Measurements from ENCODE around the gene HCAR1.
A peak's percentile ranks its signal among the peaks of the same experiment; 100 is the strongest.
"Not testable (repeated sequence)": the region's sequence is repeated elsewhere in the genome, so short reads cannot be mapped to it uniquely, and the experiment has no call there.

HCAR1 gene

GRCh38 chr12:122730215-122731014 is at the start of gene HCAR1:
HCAR1 (minus strand) TSS chr12:122730844; CDS start chr12:122730339, 505 bp downstream.
- DNase-seq = no peak

GRCh38 chr12:122757568-122757967 is 26.9 kb upstream of the HCAR1 start:
- no peak for DNase-seq

- no peak for DNase-seq
Observed at GRCh38 chr12:122754790-122755189, 24.1 kb upstream of the HCAR1 start.

- DNase-seq = no peak
Observed at GRCh38 chr12:122753319-122753650, 22.6 kb upstream of the HCAR1 start.

GRCh38 chr12:122752464-122753318 is 22.0 kb upstream of the HCAR1 start, which contains the start of gene DENR:
DENR (plus strand) TSS chr12:122752824; CDS start chr12:122753702, 878 bp downstream.
- peak; percentile 99 for DNase-seq

GRCh38 chr12:122750781-122751515 is 20.3 kb upstream of the HCAR1 start:
- DNase-seq = not testable (repeated sequence)

- DNase-seq = no peak
Observed at GRCh38 chr12:122749569-122750332, 19.1 kb upstream of the HCAR1 start.

- DNase-seq = no peak
Observed at GRCh38 chr12:122747224-122748135, 16.8 kb upstream of the HCAR1 start.

GRCh38 chr12:122743895-122744525 is 13.4 kb upstream of the HCAR1 start:
- no peak for DNase-seq

- no peak for DNase-seq
Observed at GRCh38 chr12:122740351-122740750, 9.7 kb upstream of the HCAR1 start.

GRCh38 chr12:122738571-122738970 is 7.9 kb upstream of the HCAR1 start:
- no peak for DNase-seq

GRCh38 chr12:122732611-122733010 is 2.0 kb upstream of the HCAR1 start:
- no peak for DNase-seq

- DNase-seq = no peak
Observed at GRCh38 chr12:122732170-122732569, 1.5 kb upstream of the HCAR1 start.

- DNase-seq = no peak
Observed at GRCh38 chr12:122729583-122730214, 945 bp downstream of the HCAR1 start.

GRCh38 chr12:122726080-122726558 is 4.5 kb downstream of the HCAR1 start:
- DNase-seq = peak; percentile 37

GRCh38 chr12:122725452-122726079 is 5.1 kb downstream of the HCAR1 start:
- DNase-seq = no peak

- DNase-seq = no peak
Observed at GRCh38 chr12:122724641-122725243, 5.9 kb downstream of the HCAR1 start.

- DNase-seq = no peak
Observed at GRCh38 chr12:122722387-122722786, 8.3 kb downstream of the HCAR1 start.

- DNase-seq = no peak
Observed at GRCh38 chr12:122721057-122721545, 9.5 kb downstream of the HCAR1 start.

Data from CD4-positive, alpha-beta T cell treated with Interleukin-4 for 4 hours (primary cell).